HTERT RPE-1 (cell line): ENCODE measurements around the gene AMBRA1.

Source experiments
- in situ Hi-C: fragments of 300-500 bp; cut with MboI; formaldehyde crosslinking; loops from 4 replicates; pipeline ENCODE4 v1.14.3; 2020; ENCODE audit warnings: low sequenced_read_pairs

The AMBRA1 gene

GRCh38 chr11:46445920-46446771, 147.7 kb downstream of the AMBRA1 start:
- in situ Hi-C loops = no loop called here

- in situ Hi-C loops = no loop called here
Observed at GRCh38 chr11:46445192-46445919, 148.5 kb downstream of the AMBRA1 start.

GRCh38 chr11:46444305-46444704, 149.5 kb downstream of the AMBRA1 start:
- in situ Hi-C loops = no loop called here

GRCh38 chr11:46438211-46438610, 155.6 kb downstream of the AMBRA1 start:
- in situ Hi-C loops = no loop called here

- in situ Hi-C loops = no loop called here
Observed at GRCh38 chr11:46437122-46437689, 156.6 kb downstream of the AMBRA1 start.

- in situ Hi-C loops = no loop called here
Observed at GRCh38 chr11:46436113-46436512, 157.7 kb downstream of the AMBRA1 start.

GRCh38 chr11:46435679-46436078, 158.1 kb downstream of the AMBRA1 start:
- in situ Hi-C loops = no loop called here

GRCh38 chr11:46431211-46431610, 162.6 kb downstream of the AMBRA1 start:
- in situ Hi-C loops = no loop called here

GRCh38 chr11:46429717-46430116, 164.1 kb downstream of the AMBRA1 start:
- in situ Hi-C loops = no loop called here

GRCh38 chr11:46427364-46427763, 166.5 kb downstream of the AMBRA1 start:
- in situ Hi-C loops = no loop called here

GRCh38 chr11:46426233-46426991, 167.4 kb downstream of the AMBRA1 start:
- in situ Hi-C loops = no loop called here

GRCh38 chr11:46422588-46422987, 171.2 kb downstream of the AMBRA1 start:
- in situ Hi-C loops = no loop called here

- in situ Hi-C loops = no loop called here
Observed at GRCh38 chr11:46421257-46421880, 172.5 kb downstream of the AMBRA1 start.

- in situ Hi-C loops = no loop called here
Observed at GRCh38 chr11:46420513-46420912, 173.3 kb downstream of the AMBRA1 start.

GRCh38 chr11:46418751-46419150, 175.1 kb downstream of the AMBRA1 start:
- in situ Hi-C loops = no loop called here

- in situ Hi-C loops = no loop called here
Observed at GRCh38 chr11:46417711-46418110, 176.1 kb downstream of the AMBRA1 start.

- in situ Hi-C loops = no loop called here
Observed at GRCh38 chr11:46414879-46415278, 178.9 kb downstream of the AMBRA1 start.

GRCh38 chr11:46414466-46414796, 179.4 kb downstream of the AMBRA1 start:
- in situ Hi-C loops = no loop called here

- in situ Hi-C loops = no loop called here
Observed at GRCh38 chr11:46413760-46414465, 179.9 kb downstream of the AMBRA1 start.

- in situ Hi-C loops = no loop called here
Observed at GRCh38 chr11:46410021-46410420, 183.8 kb downstream of the AMBRA1 start.
